ENCODE data around the gene NLRX1. TPM values are rescaled to one million over a fixed set of nuclear protein-coding genes. Genes with fewer than 3 reads are reported as not detected.
"Not testable (repeated sequence)": the region's sequence is repeated elsewhere in the genome, so short reads cannot be mapped to it uniquely, and the experiment has no call there.

Gene NLRX1
- total RNA-seq, 3 donors from 2014 or later (not counting 1 experiment from before 2014, with no cell fraction given), result 12.4 to 16.4 (median 13.8) TPM

- Mint-ChIP-seq H3K27me3 (ENCODE audit: low read depth in 2 of 2) (no peaks in the 10 kb centered on the region), H3K36me3 (no peaks in the 10 kb centered on the region), H3K27ac (no peak overlapping the region), H3K4me3 (no peak overlapping the region), H3K4me1 (no peaks in the 10 kb centered on the region), H3K9me3 (no peaks in the 10 kb centered on the region)
- H3K9me3 ChIP-seq (ENCODE audit: control insufficient read depth, insufficient read depth, low read length), result no peaks in the 10 kb centered on the region
- no peaks in the 10 kb centered on the region for H3K4me1 ChIP-seq (ENCODE audit: control insufficient read depth, insufficient read depth, low read length)
- peaks cover 13% of the 10 kb centered on the region for H3K36me3 ChIP-seq (ENCODE audit: control insufficient read depth, insufficient read depth, low read length)
- no peak for TF ChIP-seq CTCF (IDR thresholded peaks at IDR 0.05)
- no peak overlapping the region for H3K4me3 ChIP-seq (ENCODE audit: low read length)
- no peak for ATAC-seq
- no peak overlapping the region for H3K27ac ChIP-seq (ENCODE audit: low read length)
- H3K27me3 ChIP-seq (ENCODE audit: control insufficient read depth, insufficient read depth, low read length), result no peaks in the 10 kb centered on the region
- WGBS (ENCODE audit: insufficient coverage), result 96% methylated on average over 6 of the region's 6 CpGs
- DNase-seq, result no peak
- intact Hi-C loops (cut with micrococcal nuclease), result no loop called here
Measured at GRCh38 chr11:119180729-119181676, 12.5 kb downstream of the NLRX1 start.

- H3K27ac ChIP-seq (ENCODE audit: low read length), result no peak overlapping the region
- H3K9me3 Mint-ChIP-seq, result no peaks in the 10 kb centered on the region
- 94% methylated on average over 17 of the region's 17 CpGs for WGBS (ENCODE audit: insufficient coverage)
- peaks cover 13% of the 10 kb centered on the region for H3K36me3 ChIP-seq (ENCODE audit: control insufficient read depth, insufficient read depth, low read length)
- H3K36me3 Mint-ChIP-seq, result no peaks in the 10 kb centered on the region
- intact Hi-C loops (cut with micrococcal nuclease), result no loop called here
- no peaks in the 10 kb centered on the region for H3K4me1 ChIP-seq (ENCODE audit: control insufficient read depth, insufficient read depth, low read length)
- H3K4me3 ChIP-seq (ENCODE audit: low read length), result no peak overlapping the region
- no peak overlapping the region for H3K27ac Mint-ChIP-seq
- H3K4me1 Mint-ChIP-seq, result no peaks in the 10 kb centered on the region
- no peak overlapping the region for H3K4me3 Mint-ChIP-seq
- H3K27me3 Mint-ChIP-seq (ENCODE audit: low read depth in 2 of 2), result no peaks in the 10 kb centered on the region
- ATAC-seq (no peak), DNase-seq (no peak)
- H3K27me3 ChIP-seq (ENCODE audit: control insufficient read depth, insufficient read depth, low read length), result no peaks in the 10 kb centered on the region
- H3K9me3 ChIP-seq (ENCODE audit: control insufficient read depth, insufficient read depth, low read length), result no peaks in the 10 kb centered on the region
- no peak for TF ChIP-seq CTCF (IDR thresholded peaks at IDR 0.05)
Measured at GRCh38 chr11:119181677-119182412, 13.3 kb downstream of the NLRX1 start.

GRCh38 chr11:119184399-119184798 is 15.9 kb downstream of the NLRX1 start:
- H3K4me1 ChIP-seq (ENCODE audit: control insufficient read depth, insufficient read depth, low read length); H3K4me3 Mint-ChIP-seq; H3K27ac Mint-ChIP-seq; H3K36me3 ChIP-seq (ENCODE audit: control insufficient read depth, insufficient read depth, low read length); H3K27me3 ChIP-seq (ENCODE audit: control insufficient read depth, insufficient read depth, low read length); ATAC-seq; H3K4me1 Mint-ChIP-seq; H3K9me3 ChIP-seq (ENCODE audit: control insufficient read depth, insufficient read depth, low read length); DNase-seq; H3K36me3 Mint-ChIP-seq; H3K4me3 ChIP-seq (ENCODE audit: low read length); H3K27ac ChIP-seq (ENCODE audit: low read length); H3K27me3 Mint-ChIP-seq (ENCODE audit: low read depth in 2 of 2); intact Hi-C loops (cut with micrococcal nuclease); H3K9me3 Mint-ChIP-seq: not testable (repeated sequence)
- WGBS (ENCODE audit: insufficient coverage), result 84% methylated on average over 9 of the region's 9 CpGs

- no peaks in the 10 kb centered on the region for H3K9me3 ChIP-seq (ENCODE audit: control insufficient read depth, insufficient read depth, low read length)
- H3K4me3 ChIP-seq (ENCODE audit: low read length), result no peak overlapping the region
- H3K9me3 Mint-ChIP-seq, result no peaks in the 10 kb centered on the region
- H3K4me1 Mint-ChIP-seq, result no peaks in the 10 kb centered on the region
- H3K36me3 ChIP-seq (ENCODE audit: control insufficient read depth, insufficient read depth, low read length), result peaks cover 1% of the 10 kb centered on the region
- H3K27me3 ChIP-seq (ENCODE audit: control insufficient read depth, insufficient read depth, low read length), result no peaks in the 10 kb centered on the region
- no peaks in the 10 kb centered on the region for H3K4me1 ChIP-seq (ENCODE audit: control insufficient read depth, insufficient read depth, low read length)
- intact Hi-C loops (cut with micrococcal nuclease), result no loop called here
- H3K27ac Mint-ChIP-seq, result no peak overlapping the region
- DNase-seq (no peak), ATAC-seq (no peak)
- H3K36me3 Mint-ChIP-seq, result no peaks in the 10 kb centered on the region
- H3K4me3 Mint-ChIP-seq, result no peak overlapping the region
- no peak for TF ChIP-seq CTCF (IDR thresholded peaks at IDR 0.05)
- H3K27me3 Mint-ChIP-seq (ENCODE audit: low read depth in 2 of 2), result no peaks in the 10 kb centered on the region
- WGBS (ENCODE audit: insufficient coverage), result 80% methylated on average over 10 of the region's 15 CpGs
- no peak overlapping the region for H3K27ac ChIP-seq (ENCODE audit: low read length)
Measured at GRCh38 chr11:119185981-119186634, 17.6 kb downstream of the NLRX1 start.
